ENCODE data around the gene CTDSP1.

The CTDSP1 gene

GRCh38 chr2:218407717-218408116 is 8.0 kb downstream of the CTDSP1 start:
- DNase-seq, result no peak
- in situ Hi-C loops (cut with MboI; ENCODE audit: low pct_unique_long_range_greater_than_20kb, low sequenced_read_pairs), result no loop called here

GRCh38 chr2:218418321-218418716 is 18.7 kb downstream of the CTDSP1 start:
- in situ Hi-C loops (cut with MboI; ENCODE audit: low pct_unique_long_range_greater_than_20kb, low sequenced_read_pairs), result no loop called here
- DNase-seq, result no peak

- in situ Hi-C loops (cut with MboI; ENCODE audit: low pct_unique_long_range_greater_than_20kb, low sequenced_read_pairs), result no loop called here
- DNase-seq, result no peak
Observed at GRCh38 chr2:218418717-218419458, 19.2 kb downstream of the CTDSP1 start, which contains the start of gene VIL1. VIL1 (plus strand) TSS chr2:218419123; CDS start chr2:218423779, 4,656 bp downstream.

GRCh38 chr2:218419630-218420216 is 20.1 kb downstream of the CTDSP1 start:
- no peak for DNase-seq
- in situ Hi-C loops (cut with MboI; ENCODE audit: low pct_unique_long_range_greater_than_20kb, low sequenced_read_pairs), result no loop called here

GRCh38 chr2:218421027-218421426 is 21.4 kb downstream of the CTDSP1 start:
- no peak for DNase-seq
- in situ Hi-C loops (cut with MboI; ENCODE audit: low pct_unique_long_range_greater_than_20kb, low sequenced_read_pairs), result no loop called here

- in situ Hi-C loops (cut with MboI; ENCODE audit: low pct_unique_long_range_greater_than_20kb, low sequenced_read_pairs), result no loop called here
- DNase-seq, result no peak
Observed at GRCh38 chr2:218422403-218423086, 22.9 kb downstream of the CTDSP1 start.

GRCh38 chr2:218423584-218423983 is 23.9 kb downstream of the CTDSP1 start:
- in situ Hi-C loops (cut with MboI; ENCODE audit: low pct_unique_long_range_greater_than_20kb, low sequenced_read_pairs), result no loop called here

GRCh38 chr2:218425531-218425930 is 25.9 kb downstream of the CTDSP1 start:
- DNase-seq, result no peak
- in situ Hi-C loops (cut with MboI; ENCODE audit: low pct_unique_long_range_greater_than_20kb, low sequenced_read_pairs), result no loop called here

More at GRCh38 chr2:218423584-218423983, 23.9 kb downstream of the CTDSP1 start:
- DNase-seq, result no peak

GRCh38 chr2:218427741-218428140 is 28.1 kb downstream of the CTDSP1 start:
- no peak for DNase-seq
- in situ Hi-C loops (cut with MboI; ENCODE audit: low pct_unique_long_range_greater_than_20kb, low sequenced_read_pairs), result no loop called here

GRCh38 chr2:218428846-218429558 is 29.3 kb downstream of the CTDSP1 start:
- no peak for DNase-seq
- in situ Hi-C loops (cut with MboI; ENCODE audit: low pct_unique_long_range_greater_than_20kb, low sequenced_read_pairs), result no loop called here

GRCh38 chr2:218429911-218430692 is 30.4 kb downstream of the CTDSP1 start:
- in situ Hi-C loops (cut with MboI; ENCODE audit: low pct_unique_long_range_greater_than_20kb, low sequenced_read_pairs), result no loop called here
- no peak for DNase-seq

GRCh38 chr2:218430721-218431120 is 31.1 kb downstream of the CTDSP1 start:
- no peak for DNase-seq
- in situ Hi-C loops (cut with MboI; ENCODE audit: low pct_unique_long_range_greater_than_20kb, low sequenced_read_pairs), result no loop called here

GRCh38 chr2:218431878-218432277 is 32.2 kb downstream of the CTDSP1 start:
- no peak for DNase-seq
- in situ Hi-C loops (cut with MboI; ENCODE audit: low pct_unique_long_range_greater_than_20kb, low sequenced_read_pairs), result no loop called here

- DNase-seq, result no peak
- in situ Hi-C loops (cut with MboI; ENCODE audit: low pct_unique_long_range_greater_than_20kb, low sequenced_read_pairs), result no loop called here
Observed at GRCh38 chr2:218432676-218433365, 33.2 kb downstream of the CTDSP1 start.

- no peak for DNase-seq
- in situ Hi-C loops (cut with MboI; ENCODE audit: low pct_unique_long_range_greater_than_20kb, low sequenced_read_pairs), result no loop called here
Observed at GRCh38 chr2:218434456-218434855, 34.8 kb downstream of the CTDSP1 start.

- in situ Hi-C loops (cut with MboI; ENCODE audit: low pct_unique_long_range_greater_than_20kb, low sequenced_read_pairs), result no loop called here
- DNase-seq, result no peak
Observed at GRCh38 chr2:218435003-218435982, 35.6 kb downstream of the CTDSP1 start.

GRCh38 chr2:218436992-218437391 is 37.3 kb downstream of the CTDSP1 start:
- in situ Hi-C loops (cut with MboI; ENCODE audit: low pct_unique_long_range_greater_than_20kb, low sequenced_read_pairs), result no loop called here
- DNase-seq, result no peak
